GM12874 (cell line): Measurements from ENCODE around the gene COG3.

Experiments
- CTCF ChIP-seq: IDR thresholded peaks from 2 replicates; pipeline ENCODE4 v1.5.1; 2011; ENCODE audit warnings: low read depth, mild to moderate bottlenecking, control low read depth, low read length, moderate library complexity; ENCODE audit not compliant: insufficient read depth

COG3 gene

GRCh38 chr13:45474584-45475454 lies 10.1 kb downstream of the COG3 start:
- no peak for TF ChIP-seq CTCF

GRCh38 chr13:45479661-45480060 lies 14.9 kb downstream of the COG3 start:
- no peak for TF ChIP-seq CTCF

- TF ChIP-seq CTCF, result no peak
Observed at GRCh38 chr13:45481688-45482087, 16.9 kb downstream of the COG3 start.

GRCh38 chr13:45482571-45483173 lies 17.9 kb downstream of the COG3 start:
- no peak for TF ChIP-seq CTCF

GRCh38 chr13:45487604-45488003 lies 22.9 kb downstream of the COG3 start:
- no peak for TF ChIP-seq CTCF

GRCh38 chr13:45490068-45490467 lies 25.3 kb downstream of the COG3 start:
- peak; percentile 42; the same call in 1 of the 2 replicates for TF ChIP-seq CTCF

- TF ChIP-seq CTCF, result no peak
Observed at GRCh38 chr13:45492538-45492937, 27.8 kb downstream of the COG3 start.
